Measurements from ENCODE around the gene ZNF750. TPM values are rescaled to one million over a fixed set of nuclear protein-coding genes. Genes with fewer than 3 reads are reported as not detected.

ZNF750 gene
- total RNA-seq, 2 experiments from 2014 or later, result not detected

DNA sequence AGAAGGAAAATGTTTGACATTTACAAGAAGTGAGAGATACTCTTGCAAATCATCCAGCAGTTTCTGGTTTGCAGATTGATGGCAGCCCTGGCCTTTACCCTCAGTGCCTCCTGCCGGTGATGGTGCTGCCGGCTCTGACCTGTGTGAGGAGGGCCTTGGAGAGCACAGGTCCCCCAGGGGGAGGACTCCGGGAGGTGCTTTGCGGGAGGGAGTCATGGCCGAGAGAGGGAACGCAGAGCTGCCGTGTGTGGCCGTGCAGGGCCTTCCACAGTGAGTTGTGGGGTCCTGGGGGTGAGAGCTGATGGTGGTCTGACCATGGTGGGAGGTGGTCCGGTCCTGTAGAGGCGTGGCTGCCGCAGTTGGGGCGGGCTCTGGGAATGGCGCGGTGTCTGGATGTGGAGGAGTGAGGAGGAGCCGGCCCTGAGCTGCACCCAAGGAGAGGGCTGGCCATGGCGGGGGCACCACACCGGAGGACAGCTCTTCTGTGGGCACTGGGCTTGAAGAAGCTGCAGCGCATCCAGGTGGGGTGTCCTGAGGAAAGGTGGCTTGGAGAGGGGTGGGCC lies 28.0 kb upstream of the ZNF750 start:
- Mint-ChIP-seq H3K4me3 (no peak overlapping the region), H3K4me1 (ENCODE audit: low read depth) (peaks cover 24% of the 10 kb centered on the region), H3K36me3 (ENCODE audit: low read depth) (peaks cover 11% of the 10 kb centered on the region), H3K27ac (no peak overlapping the region), H3K27me3 (no peaks in the 10 kb centered on the region), H3K9me3 (no peaks in the 10 kb centered on the region)
- peaks cover 29% of the 10 kb centered on the region for H3K36me3 ChIP-seq (ENCODE audit: insufficient read depth, low read length)
- CTCF ChIA-PET, result no interaction called here
- H3K4me3 ChIP-seq (ENCODE audit: low read length), result no peak overlapping the region
- peaks cover 60% of the 10 kb centered on the region for H3K4me1 ChIP-seq (ENCODE audit: insufficient read depth, low read length)
- DNase-seq (no peak), ATAC-seq (ENCODE audit: poor library complexity) (no peak)
- H3K27ac ChIP-seq (ENCODE audit: low read depth in 1 of 2, low read length in 2 of 2), result no peak overlapping the region
- POLR2A ChIA-PET, result no interaction called here
- no peaks in the 10 kb centered on the region for H3K9me3 ChIP-seq (ENCODE audit: control insufficient read depth in 1 of 2, insufficient read depth in 1 of 2, low read length in 2 of 2)
- TF ChIP-seq, protein P1, sequence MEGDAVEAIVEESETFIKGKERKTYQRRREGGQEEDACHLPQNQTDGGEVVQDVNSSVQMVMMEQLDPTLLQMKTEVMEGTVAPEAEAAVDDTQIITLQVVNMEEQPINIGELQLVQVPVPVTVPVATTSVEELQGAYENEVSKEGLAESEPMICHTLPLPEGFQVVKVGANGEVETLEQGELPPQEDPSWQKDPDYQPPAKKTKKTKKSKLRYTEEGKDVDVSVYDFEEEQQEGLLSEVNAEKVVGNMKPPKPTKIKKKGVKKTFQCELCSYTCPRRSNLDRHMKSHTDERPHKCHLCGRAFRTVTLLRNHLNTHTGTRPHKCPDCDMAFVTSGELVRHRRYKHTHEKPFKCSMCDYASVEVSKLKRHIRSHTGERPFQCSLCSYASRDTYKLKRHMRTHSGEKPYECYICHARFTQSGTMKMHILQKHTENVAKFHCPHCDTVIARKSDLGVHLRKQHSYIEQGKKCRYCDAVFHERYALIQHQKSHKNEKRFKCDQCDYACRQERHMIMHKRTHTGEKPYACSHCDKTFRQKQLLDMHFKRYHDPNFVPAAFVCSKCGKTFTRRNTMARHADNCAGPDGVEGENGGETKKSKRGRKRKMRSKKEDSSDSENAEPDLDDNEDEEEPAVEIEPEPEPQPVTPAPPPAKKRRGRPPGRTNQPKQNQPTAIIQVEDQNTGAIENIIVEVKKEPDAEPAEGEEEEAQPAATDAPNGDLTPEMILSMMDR (IDR thresholded peaks at IDR 0.05), result no peak
- intact Hi-C loops (cut with DNase I, micrococcal nuclease), result loop anchor here in 1 of 2 experiments (2.0 kb wide), 1 partner anchor 13 kb away; no protein-coding TSS in a partner anchor
- no peaks in the 10 kb centered on the region for H3K27me3 ChIP-seq (ENCODE audit: control insufficient read depth in 1 of 2, insufficient read depth in 2 of 2, low read length in 2 of 2)

DNA sequence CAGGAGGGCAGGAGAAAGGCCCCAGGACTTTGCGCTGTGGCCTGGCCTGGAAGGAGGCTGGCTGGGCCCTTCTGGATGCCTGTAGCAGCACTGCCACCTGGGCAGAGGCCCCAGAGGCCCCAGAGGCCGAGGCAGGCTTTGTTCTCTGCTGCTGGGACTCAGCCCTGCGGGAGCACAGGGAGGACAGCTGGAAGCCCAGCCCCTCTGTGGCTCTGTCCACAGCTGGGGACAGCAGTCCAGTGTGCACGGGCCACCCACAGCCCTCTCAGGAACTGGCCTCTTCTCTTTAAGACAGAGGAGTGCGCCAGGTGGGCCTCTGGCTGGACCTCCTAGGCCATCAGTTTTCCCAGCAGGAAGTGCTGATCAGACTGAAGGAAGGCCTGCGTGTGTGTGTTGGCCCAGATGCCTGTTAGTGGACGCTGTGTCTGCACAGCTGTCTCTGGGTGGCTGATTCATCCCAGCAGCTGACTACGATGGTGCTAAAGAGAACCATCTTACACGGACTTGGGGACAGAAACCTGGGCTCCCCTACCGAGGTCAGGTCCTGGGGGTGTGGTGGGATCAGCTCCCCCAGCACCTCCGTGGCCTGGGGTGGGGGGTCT lies 26.9 kb upstream of the ZNF750 start:
- ChIA-PET CTCF (interaction anchor here (0.8 to 1.6 kb wide), 2 partner anchors 16 to 85 kb away, joined by 3 read pairs; no protein-coding TSS in a partner anchor), POLR2A (no interaction called here)
- TF ChIP-seq, protein P1 (IDR thresholded peaks at IDR 0.05), result no peak
- H3K4me3 ChIP-seq (ENCODE audit: low read length), result no peak overlapping the region
- no peaks in the 10 kb centered on the region for H3K9me3 ChIP-seq (ENCODE audit: control insufficient read depth in 1 of 2, insufficient read depth in 1 of 2, low read length in 2 of 2)
- peaks cover 18% of the 10 kb centered on the region for H3K36me3 ChIP-seq (ENCODE audit: insufficient read depth, low read length)
- intact Hi-C loops (cut with DNase I, micrococcal nuclease), result loop anchor here in 1 of 2 experiments (2.0 kb wide), 1 partner anchor 14 kb away; no protein-coding TSS in a partner anchor
- H3K27me3 ChIP-seq (ENCODE audit: control insufficient read depth in 1 of 2, insufficient read depth in 2 of 2, low read length in 2 of 2), result no peaks in the 10 kb centered on the region
- Mint-ChIP-seq H3K36me3 (ENCODE audit: low read depth) (peaks cover 11% of the 10 kb centered on the region), H3K27me3 (no peaks in the 10 kb centered on the region), H3K4me1 (ENCODE audit: low read depth) (peaks cover 31% of the 10 kb centered on the region), H3K4me3 (no peak overlapping the region), H3K27ac (peak overlapping the region; percentile 97), H3K9me3 (no peaks in the 10 kb centered on the region)
- peak overlapping the region in 1 of 2 donors; percentile 20 for H3K27ac ChIP-seq (ENCODE audit: low read depth in 1 of 2, low read length in 2 of 2)
- H3K4me1 ChIP-seq (ENCODE audit: insufficient read depth, low read length), result peaks cover 65% of the 10 kb centered on the region
- no peak for DNase-seq
- no peak for ATAC-seq (ENCODE audit: poor library complexity)

DNA sequence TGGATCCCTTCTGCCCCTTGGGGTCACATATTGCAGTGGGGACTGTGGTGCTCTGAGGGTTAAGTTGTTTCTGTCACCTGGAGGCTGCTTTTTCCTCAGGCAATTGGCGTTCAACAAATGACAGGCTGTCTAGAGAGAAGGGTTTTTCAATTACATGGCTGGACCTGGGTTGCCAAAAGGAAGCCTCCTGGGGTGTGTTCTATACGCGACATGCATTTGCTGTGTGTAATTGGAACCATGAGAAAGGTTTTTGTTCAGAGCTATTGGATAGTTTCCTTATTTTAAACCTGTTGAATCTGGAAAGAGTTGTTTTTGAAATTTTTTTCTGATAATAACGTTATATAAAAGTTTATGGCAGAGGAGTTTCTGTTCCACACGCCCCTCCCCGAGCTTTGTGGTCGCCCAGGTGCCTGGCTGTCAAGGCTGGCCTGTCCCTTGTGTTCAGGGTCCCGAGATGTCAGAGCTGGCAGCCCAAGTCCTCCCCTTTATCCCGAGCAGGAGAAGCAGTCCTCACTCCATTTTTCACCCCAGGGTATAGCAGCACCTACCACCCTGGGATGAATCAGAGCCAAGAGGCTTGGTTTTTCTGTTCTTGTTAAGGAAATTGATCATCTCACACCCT lies 26.1 kb upstream of the ZNF750 start:
- H3K36me3 Mint-ChIP-seq (ENCODE audit: low read depth), result peaks cover 11% of the 10 kb centered on the region
- TF ChIP-seq, protein P1 (IDR thresholded peaks at IDR 0.05), result no peak
- no peaks in the 10 kb centered on the region for H3K9me3 Mint-ChIP-seq
- H3K27ac ChIP-seq (ENCODE audit: low read depth in 1 of 2, low read length in 2 of 2), result peak overlapping the region in 1 of 2 donors; percentile 20
- peak overlapping the region; percentile 97 for H3K27ac Mint-ChIP-seq
- H3K36me3 ChIP-seq (ENCODE audit: insufficient read depth, low read length), result peaks cover 10% of the 10 kb centered on the region
- no peaks in the 10 kb centered on the region for H3K27me3 ChIP-seq (ENCODE audit: control insufficient read depth in 1 of 2, insufficient read depth in 2 of 2, low read length in 2 of 2)
- H3K4me3 Mint-ChIP-seq, result peak overlapping the region; percentile 25
- ChIA-PET POLR2A (interaction anchor here (0.9 to 1.1 kb wide), 2 partner anchors 19 to 84 kb away, joined by 3 to 4 read pairs; no protein-coding TSS in a partner anchor), CTCF (interaction anchor here (0.8 to 2.6 kb wide), 3 partner anchors 16 to 84 kb away, joined by 3 to 15 read pairs (median 3); no protein-coding TSS in a partner anchor)
- intact Hi-C loops (cut with DNase I, micrococcal nuclease), result loop anchor here in 1 of 2 experiments (2.0 kb wide), 1 partner anchor 15 kb away; no protein-coding TSS in a partner anchor
- no peak overlapping the region for H3K4me3 ChIP-seq (ENCODE audit: low read length)
- no peaks in the 10 kb centered on the region for H3K27me3 Mint-ChIP-seq
- ATAC-seq (ENCODE audit: poor library complexity) (no peak), DNase-seq (no peak)
- no peaks in the 10 kb centered on the region for H3K9me3 ChIP-seq (ENCODE audit: control insufficient read depth in 1 of 2, insufficient read depth in 1 of 2, low read length in 2 of 2)
- H3K4me1 ChIP-seq (ENCODE audit: insufficient read depth, low read length), result peaks cover 69% of the 10 kb centered on the region
- peaks cover 38% of the 10 kb centered on the region for H3K4me1 Mint-ChIP-seq (ENCODE audit: low read depth)

All from CD4-positive, alpha-beta T cell (primary cell).